GM12878 (cell line): ENCODE measurements around the gene DTL. TPM values are rescaled to one million over a fixed set of nuclear protein-coding genes. Genes with fewer than 3 reads are reported as not detected.
"Not testable (repeated sequence)": the region's sequence is repeated elsewhere in the genome, so short reads cannot be mapped to it uniquely, and the experiment has no call there.

Experiments used
- ATAC-seq: fragments of 200-7000 bp; cut with Tn5 transposase; 3 replicates; pipeline ENCODE4 v1.9.1; 2020; ENCODE audit warnings: mild to moderate bottlenecking, moderate library complexity
- BruUV-seq: library from RNA; stranded (reverse); fragments of 400-500 nt; replicated peaks from 2 replicates; lab custom pipeline; 2021; lab: Mats Ljungman, UMichigan
- CTCF ChIA-PET: fragments of 300-600 bp; sonication (Branson Sonifier 250); formaldehyde crosslinking; extraction: SDS; loops from one replicate; lab custom pipeline; 2021; ENCODE audit warnings: inconsistent platforms; lab: Yijun Ruan, JAX
- POLR2A ChIA-PET: fragments of 350-600 bp; formaldehyde crosslinking; extraction: SDS; loops from one replicate; lab custom pipeline; 2021; ENCODE audit warnings: inconsistent platforms; lab: Charles Lee
- RAD21 ChIA-PET: fragments of 300-600 bp; sonication (Branson Sonifier 250); formaldehyde crosslinking; loops from one replicate; lab custom pipeline; 2023; ENCODE audit warnings: antibody characterized with exemption; ENCODE audit not compliant: unreplicated experiment; lab: Charles Lee
- SMC1A ChIA-PET: fragments of 300-600 bp; sonication (Branson Sonifier 250); formaldehyde crosslinking; loops from one replicate; lab custom pipeline; 2023; ENCODE audit not compliant: unreplicated experiment, uncharacterized antibody; lab: Charles Lee
- DNase-seq: peaks from one replicate; pipeline ENCODE4 v3.0.0-alpha.2; 2011; ENCODE audit warnings: low read depth, low spot score
- FAIRE-seq: peaks from 3 replicates; lab custom pipeline; 2011; peaks lifted over from hg19 to GRCh38; lab: Jason Lieb, UNC
- H2AFZ ChIP-seq: 2 replicates; pipeline ENCODE4 v1.6.0; 2011; ENCODE audit warnings: low read depth, low read length, control low read depth; ENCODE audit not compliant: control insufficient read depth
- H3K27ac ChIP-seq: 2 replicates; pipeline ENCODE4 v1.5.1; 2011; ENCODE audit warnings: control low read depth; ENCODE audit not compliant: control insufficient read depth, insufficient read depth
- H3K27me3 ChIP-seq, 2 experiments: replicated peaks in 1 of 2; 2 replicates each; pipeline versions ENCODE4 v1.6.0 to v1.6.1; 2011; ENCODE audit warnings: low read length in 1 of 2; ENCODE audit not compliant: control insufficient read depth in 2 of 2, insufficient read depth in 2 of 2
- H3K36me3 ChIP-seq, 2 experiments: 2 replicates each; pipeline ENCODE4 v1.5.1; 2011; ENCODE audit warnings: low read length in 1 of 2; ENCODE audit not compliant: control insufficient read depth in 2 of 2, insufficient read depth in 2 of 2
- H3K4me1 ChIP-seq: 2 replicates; pipeline ENCODE4 v1.6.1; 2011; ENCODE audit warnings: mild to moderate bottlenecking, low read length, moderate library complexity, mixed read lengths; ENCODE audit not compliant: control insufficient read depth, insufficient read depth
- H3K4me2 ChIP-seq: 2 replicates; pipeline ENCODE4 v1.6.0; 2011; ENCODE audit warnings: control low read depth; ENCODE audit not compliant: control insufficient read depth, insufficient read depth
- H3K4me3 ChIP-seq: fragments of 200-600 bp; sonication (generic); 2 replicates; pipeline ENCODE4 v1.5.1; 2016
- H3K79me2 ChIP-seq: 2 replicates; pipeline ENCODE4 v1.6.0; 2011; ENCODE audit warnings: low read length; ENCODE audit not compliant: control insufficient read depth, insufficient read depth
- H3K9ac ChIP-seq: 2 replicates; pipeline ENCODE4 v1.8.0; 2011; ENCODE audit warnings: low read length, control low read depth, mixed read lengths; ENCODE audit not compliant: control insufficient read depth, insufficient read depth
- H3K9me3 ChIP-seq: replicated peaks from 3 replicates; pipeline ENCODE4 v1.5.1; 2011; ENCODE audit warnings: mild to moderate bottlenecking, low read length; ENCODE audit not compliant: control insufficient read depth, insufficient read depth
- H4K20me1 ChIP-seq: 2 replicates; pipeline ENCODE4 v1.6.0; 2011; ENCODE audit not compliant: control insufficient read depth, insufficient read depth
- ASH2L ChIP-seq: fragments of 300-600, 200-600 bp; sonication (generic); IDR thresholded peaks from 2 replicates; pipeline ENCODE4 v1.6.1; 2017; ENCODE audit warnings: low read depth, mild to moderate bottlenecking, borderline replicate concordance
- WRNIP1 ChIP-seq: IDR thresholded peaks from 2 replicates; pipeline ENCODE4 v1.6.1; 2011; ENCODE audit warnings: low read depth, low read length, improper control_type of control experiment, borderline replicate concordance
- ZNF274 ChIP-seq: IDR thresholded peaks from one replicate; pipeline ENCODE4 v1.8.0; 2011; ENCODE audit not compliant: insufficient read length, insufficient read depth
- WGBS: methylation state at CpG from one replicate; pipeline ENCODE4 v1.1.6; 2016; ENCODE audit warnings: low lambda C conversion rate; ENCODE audit not compliant: insufficient replicate concordance, insufficient coverage; ENCODE audit errors: missing lambda C conversion rate; 5-methylcytosine and 5-hydroxymethylcytosine counted together
- in situ Hi-C: fragments of 300-500 bp; cut with MboI; formaldehyde crosslinking; loops from 9 replicates; pipeline ENCODE4 v1.14.3; 2018; ENCODE audit warnings: mixed read lengths
- intact Hi-C: fragments of 100-400 bp; cut with micrococcal nuclease; formaldehyde crosslinking; loops from one replicate; pipeline ENCODE4 v1.14.2; 2022; ENCODE audit not compliant: unreplicated experiment
- polyA plus RNA-seq, 11 experiments: library from polyadenylated mRNA; depleted of rRNA in 4 of 11; unstranded in 6 of 11; stranded (reverse) in 5 of 11; fragments of >200 nt; fragmentation: Nextera tagmentation in 4 of 11; fragmentation: Illumina TruSeq in 1 of 11; extraction: Ambion mirVana in 4 of 11; extraction: Trizol in 1 of 11; gene quantifications; 1 replicate in 1 of 11; 2 replicates in 10 of 11; pipeline versions ENCODE4 v1.2.1 to v1.2.3, GENCODE V29; 2011 to 2016; ENCODE audit warnings: inconsistent platforms in 2 of 11, missing spikeins in 2 of 11, low read depth in 1 of 11
- total RNA-seq, 4 experiments: library from RNA; depleted of rRNA in 3 of 4; stranded (reverse); fragments of >200 nt in 3 of 4; fragmentation: Illumina TruSeq in 1 of 4; extraction: Trizol in 1 of 4; gene quantifications; 2 replicates each; pipeline versions ENCODE4 v1.2.1 to v1.2.3, GENCODE V29; 2013 to 2021
- TF ChIP-seq, protein P1 (sequence below): IDR thresholded peaks from 2 replicates; pipeline ENCODE4 v1.6.1; 2012; ENCODE audit warnings: low read depth, low read length, improper control_type of control experiment

Gene DTL
- total and polyA plus RNA-seq, 10 of the 15 experiments (the other 5 are each of a cell fraction or from before 2014, with no cell fraction given): 24.1 to 73.4 (median 52.2) TPM

DNA sequence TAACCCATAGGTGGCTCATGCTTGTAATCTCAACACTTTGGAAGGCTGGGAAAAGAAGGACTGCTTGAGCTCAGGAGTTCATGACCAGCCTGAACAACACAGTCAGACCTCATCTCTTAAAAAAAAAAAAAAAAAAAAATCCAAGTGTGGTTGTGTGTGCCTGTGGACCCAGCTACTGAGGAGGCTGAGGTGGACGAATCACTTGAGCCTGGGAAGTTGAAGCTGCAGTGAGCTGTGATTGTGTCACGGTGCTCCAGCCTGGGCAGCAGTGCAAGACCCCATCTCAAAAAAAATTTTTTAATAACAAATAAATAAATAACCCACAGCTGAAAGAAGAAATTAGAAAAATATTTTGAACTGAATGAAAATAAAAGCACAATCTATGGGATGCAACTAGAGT lies 14.0 kb upstream of the DTL start:
- Histone ChIP-seq H3K9ac (no peak overlapping the region), H3K27ac (no peak overlapping the region), H3K4me3 (no peak overlapping the region), H2AFZ (no peak overlapping the region), H3K9me3 (peaks cover 6% of the 10 kb centered on the region), H3K4me1 (0 out of 2 replicates have a peak, but pooled peaks cover 4% of the 10 kb centered on the region), H4K20me1 (no peaks in the 10 kb centered on the region), H3K4me2 (no peak overlapping the region), H3K36me3 (peaks cover 0 to 22% of the 10 kb centered on the region in 2 experiments; a peak in 2 of 4 replicates), H3K79me2 (peaks cover 30% of the 10 kb centered on the region), H3K27me3 (no peaks in the 10 kb centered on the region)
- in situ Hi-C loops: no loop called here
- RAD21 ChIA-PET: interaction anchor here (0.7 to 1.1 kb wide), 2 partner anchors 274 to 434 kb away, joined by 3 to 4 read pairs; no protein-coding TSS in a partner anchor
- FAIRE-seq (no peak), DNase-seq (no peak), ATAC-seq (no peak)
- POLR2A ChIA-PET: interaction anchor here (0.6 to 1.9 kb wide), 5 partner anchors 14 to 407 kb away, joined by 3 to 8 read pairs (median 3); partner anchors contain the start of genes DTL and INTS7
- CTCF ChIA-PET: interaction anchor here (0.8 to 9.2 kb wide), 8 partner anchors 9 to 434 kb away, joined by 3 to 68 read pairs (median 4); partner anchors contain the start of genes DTL and INTS7
- no TSS peak for BruUV-seq
- TF ChIP-seq ASH2L (no peak), WRNIP1 (no peak), ZNF274 (no peak)
- TF ChIP-seq, protein P1, sequence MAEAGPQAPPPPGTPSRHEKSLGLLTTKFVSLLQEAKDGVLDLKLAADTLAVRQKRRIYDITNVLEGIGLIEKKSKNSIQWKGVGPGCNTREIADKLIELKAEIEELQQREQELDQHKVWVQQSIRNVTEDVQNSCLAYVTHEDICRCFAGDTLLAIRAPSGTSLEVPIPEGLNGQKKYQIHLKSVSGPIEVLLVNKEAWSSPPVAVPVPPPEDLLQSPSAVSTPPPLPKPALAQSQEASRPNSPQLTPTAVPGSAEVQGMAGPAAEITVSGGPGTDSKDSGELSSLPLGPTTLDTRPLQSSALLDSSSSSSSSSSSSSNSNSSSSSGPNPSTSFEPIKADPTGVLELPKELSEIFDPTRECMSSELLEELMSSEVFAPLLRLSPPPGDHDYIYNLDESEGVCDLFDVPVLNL: no peak
- intact Hi-C loops: no loop called here
- 94% methylated on average over 2 of the region's 2 CpGs for WGBS
- SMC1A ChIA-PET: interaction anchor here (0.9 to 2.2 kb wide), 6 partner anchors 13 to 435 kb away, joined by 3 to 11 read pairs (median 3); no protein-coding TSS in a partner anchor

DNA sequence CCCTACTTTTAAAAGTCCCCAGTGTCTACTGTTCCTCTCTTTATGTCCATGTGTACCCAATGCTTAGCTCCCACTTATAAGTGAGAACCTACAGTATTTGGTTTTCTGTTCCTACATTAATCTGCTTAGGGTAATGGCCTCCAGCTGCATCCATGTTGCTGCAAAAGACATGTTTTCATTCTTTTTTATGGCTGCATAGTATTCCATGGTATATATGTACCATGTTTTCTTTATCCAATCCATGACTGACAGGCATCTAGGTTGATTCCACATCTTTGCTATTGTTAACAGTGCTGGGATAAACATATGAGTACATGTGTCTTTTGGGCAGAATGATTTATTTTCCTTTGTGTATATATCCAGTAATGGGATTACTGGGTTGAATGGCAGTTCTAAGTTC lies 12.6 kb upstream of the DTL start:
- in situ Hi-C loops, intact Hi-C loops, H2AFZ ChIP-seq, H3K9me3 ChIP-seq, H4K20me1 ChIP-seq, H3K9ac ChIP-seq, H3K4me3 ChIP-seq, H3K27me3 ChIP-seq, ATAC-seq, H3K4me1 ChIP-seq, H3K27ac ChIP-seq, BruUV-seq, FAIRE-seq, H3K4me2 ChIP-seq, DNase-seq: not testable (repeated sequence)
- peaks cover 0 to 16% of the 10 kb centered on the region in 2 experiments; a peak in 2 of 4 replicates for H3K36me3 ChIP-seq
- ChIA-PET CTCF (interaction anchor here (1.4 to 9.2 kb wide), 2 partner anchors 11 to 20 kb away, joined by 3 to 68 read pairs; partner anchors contain the start of genes DTL and INTS7), RAD21 (interaction anchor here (1.0 kb wide), 1 partner anchor 12 kb away, joined by 3 read pairs; no protein-coding TSS in a partner anchor), POLR2A (interaction anchor here (1.9 kb wide), 1 partner anchor 13 kb away, joined by 8 read pairs; the partner anchor contains the start of genes DTL and INTS7), SMC1A (interaction anchor here (1.0 to 1.6 kb wide), 5 partner anchors 9 to 342 kb away, joined by 3 to 4 read pairs (median 3); no protein-coding TSS in a partner anchor)
- H3K79me2 ChIP-seq: peaks cover 42% of the 10 kb centered on the region
